ENCODE results near the gene IZUMO1. TPM values are rescaled to one million over a fixed set of nuclear protein-coding genes. Genes with fewer than 3 reads are reported as not detected.
"Not testable (repeated sequence)": the region's sequence is repeated elsewhere in the genome, so short reads cannot be mapped to it uniquely, and the experiment has no call there.

IZUMO1 gene
- not detected in 2 replicates for total RNA-seq

- intact Hi-C loops (cut with micrococcal nuclease): loop anchor here (1.0 to 5.0 kb wide), 6 partner anchors 9 to 380 kb away; partner anchors contain the start of gene LMTK3
Observed at GRCh38 chr19:48746738-48747575, at the start of gene IZUMO1. Gene IZUMO1 (minus strand): TSS chr19:48746909. CDS start chr19:48745859, 1,050 bp downstream.

- intact Hi-C loops (cut with micrococcal nuclease): loop anchor here (1.0 to 2.0 kb wide), 9 partner anchors 11 to 176 kb away; partner anchors contain the start of genes CA11, FTL, IZUMO1 and PPP1R15A
Observed at GRCh38 chr19:48795685-48796070, 49.0 kb upstream of the IZUMO1 start.

GRCh38 chr19:48795055-48795684, 48.5 kb upstream of the IZUMO1 start:
- intact Hi-C loops (cut with micrococcal nuclease): loop anchor here (1.0 to 2.0 kb wide), 9 partner anchors 11 to 176 kb away; partner anchors contain the start of genes CA11, FTL, IZUMO1 and PPP1R15A

GRCh38 chr19:48794291-48794690, 47.6 kb upstream of the IZUMO1 start:
- intact Hi-C loops (cut with micrococcal nuclease): loop anchor here (2.0 kb wide), 2 partner anchors 47 to 147 kb away; partner anchors contain the start of genes CA11 and IZUMO1

- intact Hi-C loops (cut with micrococcal nuclease): no loop called here
Observed at GRCh38 chr19:48793271-48793670, 46.6 kb upstream of the IZUMO1 start.

- intact Hi-C loops (cut with micrococcal nuclease): loop anchor here (10.0 kb wide), 1 partner anchor 417 kb away; no protein-coding TSS in a partner anchor
Observed at GRCh38 chr19:48787331-48787730, 40.6 kb upstream of the IZUMO1 start.

GRCh38 chr19:48786422-48786821, 39.7 kb upstream of the IZUMO1 start:
- intact Hi-C loops (cut with micrococcal nuclease): loop anchor here (10.0 kb wide), 1 partner anchor 418 kb away; no protein-coding TSS in a partner anchor

GRCh38 chr19:48784527-48784926, 37.8 kb upstream of the IZUMO1 start:
- intact Hi-C loops (cut with micrococcal nuclease): loop anchor here (10.0 kb wide), 1 partner anchor 420 kb away; no protein-coding TSS in a partner anchor

- intact Hi-C loops (cut with micrococcal nuclease): loop anchor here (10.0 kb wide), 1 partner anchor 424 kb away; no protein-coding TSS in a partner anchor
Observed at GRCh38 chr19:48780631-48781391, 34.1 kb upstream of the IZUMO1 start.

- intact Hi-C loops (cut with micrococcal nuclease): loop anchor here (10.0 kb wide), 1 partner anchor 425 kb away; no protein-coding TSS in a partner anchor
Observed at GRCh38 chr19:48779636-48780035, 32.9 kb upstream of the IZUMO1 start.

- intact Hi-C loops (cut with micrococcal nuclease): no loop called here
Observed at GRCh38 chr19:48777720-48778119, 31.0 kb upstream of the IZUMO1 start.

GRCh38 chr19:48777139-48777538, 30.4 kb upstream of the IZUMO1 start:
- intact Hi-C loops (cut with micrococcal nuclease): no loop called here

GRCh38 chr19:48772503-48772953, 25.8 kb upstream of the IZUMO1 start:
- intact Hi-C loops (cut with micrococcal nuclease): no loop called here

GRCh38 chr19:48770734-48771472, 24.2 kb upstream of the IZUMO1 start:
- intact Hi-C loops (cut with micrococcal nuclease): no loop called here

- intact Hi-C loops (cut with micrococcal nuclease): no loop called here
Observed at GRCh38 chr19:48770266-48770665, 23.6 kb upstream of the IZUMO1 start.

GRCh38 chr19:48768994-48769713, 22.4 kb upstream of the IZUMO1 start:
- intact Hi-C loops (cut with micrococcal nuclease): no loop called here

- intact Hi-C loops (cut with micrococcal nuclease): not testable (repeated sequence)
Observed at GRCh38 chr19:48768171-48768753, 21.6 kb upstream of the IZUMO1 start.

- intact Hi-C loops (cut with micrococcal nuclease): not testable (repeated sequence)
Observed at GRCh38 chr19:48765816-48766215, 19.1 kb upstream of the IZUMO1 start.

GRCh38 chr19:48760504-48761205, 13.9 kb upstream of the IZUMO1 start:
- intact Hi-C loops (cut with micrococcal nuclease): no loop called here
